Measurements from ENCODE around the gene TRNT1. TPM values are rescaled to one million over a fixed set of nuclear protein-coding genes. Genes with fewer than 3 reads are reported as not detected.

TRNT1 gene
- total and polyA plus RNA-seq, 2 experiments from 2014 or later = 33.9 to 36.4 TPM

DNA sequence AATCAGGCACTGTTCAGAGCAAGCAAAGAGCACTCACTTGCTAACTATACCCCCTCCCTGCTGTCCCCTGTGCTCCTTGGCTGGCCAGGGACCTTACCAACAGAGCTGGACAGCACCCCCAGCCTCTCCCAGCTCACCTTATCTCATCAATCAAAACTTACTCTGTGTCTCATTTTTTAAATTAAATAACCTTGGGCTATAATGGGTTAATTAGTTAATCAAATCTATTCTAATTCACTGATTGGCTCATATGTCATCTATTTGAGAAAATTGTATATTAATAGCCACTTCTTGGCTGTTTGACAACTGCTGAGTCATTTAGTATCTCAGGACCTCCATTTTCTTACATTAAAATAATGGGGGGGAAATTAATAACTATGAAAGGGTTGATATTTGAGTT lies 39.5 kb upstream of the TRNT1 start (continued):
- TF ChIP-seq CTCF (conservative IDR thresholded peaks at IDR 0.05; ENCODE audit: low read depth in 2 of 2) = no peak
- no peak for TF ChIP-seq EZH2phosphoT487 (IDR thresholded peaks at IDR 0.05; ENCODE audit: unreplicated experiment)
- TF ChIP-seq STAT1 (IDR thresholded peaks at IDR 0.05; ENCODE audit: unreplicated experiment) = no peak
- TF ChIP-seq JUNB (IDR thresholded peaks at IDR 0.05; ENCODE audit: unreplicated experiment) = no peak

DNA sequence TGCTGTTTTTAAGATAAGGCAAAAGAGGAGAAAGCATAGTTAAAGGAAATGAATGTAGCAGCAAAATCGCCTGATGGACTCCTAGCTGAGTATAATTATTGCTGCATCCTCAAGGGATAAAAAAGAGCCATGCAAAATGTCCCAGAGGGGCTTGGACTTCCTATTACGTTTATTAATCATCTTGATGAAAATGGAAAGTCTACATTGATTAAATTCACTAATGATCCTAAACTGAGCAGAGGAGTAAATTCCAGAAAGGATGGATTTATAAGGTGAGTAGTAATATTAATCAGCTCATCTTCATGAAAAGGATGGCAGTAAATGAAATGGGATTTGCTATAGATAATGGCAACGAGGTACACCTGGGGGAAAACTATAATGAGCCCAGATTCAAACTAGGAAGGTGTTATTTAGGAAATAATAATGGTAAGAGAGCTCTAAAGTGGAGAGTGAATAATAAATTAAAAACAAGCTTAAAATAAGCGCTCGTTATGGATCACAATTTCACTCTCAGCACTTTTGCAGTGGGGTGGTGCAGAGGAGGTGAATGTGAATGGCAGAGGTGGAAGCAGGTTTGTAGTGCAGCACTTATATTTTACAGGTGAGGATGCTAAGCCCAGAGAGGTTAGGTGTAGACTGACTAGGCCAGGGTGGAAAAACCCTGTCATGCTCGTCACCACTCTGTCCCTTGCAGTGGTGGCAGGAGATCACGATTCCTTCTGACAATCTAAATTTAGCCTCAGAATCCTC lies 38.8 kb upstream of the TRNT1 start:
- Histone ChIP-seq H2AFZ (peak overlapping the region; percentile 18; the same call in 1 of the 2 replicates), H4K20me1 (replicated peaks; ENCODE audit: insufficient read depth) (no peaks in the 10 kb centered on the region), H3K27me3 (ENCODE audit: insufficient read depth) (no peaks in the 10 kb centered on the region), H3K36me3 (ENCODE audit: insufficient read depth) (no peaks in the 10 kb centered on the region), H3F3A (replicated peaks; ENCODE audit: low read depth) (no peaks in the 10 kb centered on the region), H3K27ac (ENCODE audit: low read depth) (no peak overlapping the region), H3K9me2 (ENCODE audit: insufficient read depth) (0 out of 2 replicates have a peak, but pooled peaks cover 3% of the 10 kb centered on the region), H3K79me2 (replicated peaks; ENCODE audit: insufficient read depth) (no peaks in the 10 kb centered on the region), H3K4me1 (ENCODE audit: insufficient read depth) (peaks cover 2% of the 10 kb centered on the region), H3K4me3 (no peak overlapping the region), H3K4me2 (no peak overlapping the region)
- Mint-ChIP-seq H3K4me3 (no peak overlapping the region), H3K36me3 (ENCODE audit: low read depth) (peaks cover 42% of the 10 kb centered on the region), H3K27me3 (ENCODE audit: insufficient read depth, low read depth, poor library complexity) (no peaks in the 10 kb centered on the region), H3K9me3 (peaks cover 98% of the 10 kb centered on the region), H3K27ac (no peak overlapping the region), H3K4me1 (no peaks in the 10 kb centered on the region)
- TF ChIP-seq CTCF (conservative IDR thresholded peaks at IDR 0.05; ENCODE audit: low read depth in 2 of 2) (no peak), CREB1 (CRISPR knock-in tag; IDR thresholded peaks at IDR 0.05; ENCODE audit: low read depth) (no peak), ZNF331 (CRISPR knock-in tag; IDR thresholded peaks at IDR 0.05; ENCODE audit: low read depth) (no peak), STAT1 (IDR thresholded peaks at IDR 0.05; ENCODE audit: unreplicated experiment) (no peak), ZNF114 (CRISPR knock-in tag; IDR thresholded peaks at IDR 0.05) (no peak), POLR2AphosphoS5 (IDR thresholded peaks at IDR 0.05; ENCODE audit: low read depth) (no peak), NANOG (IDR thresholded peaks at IDR 0.05; ENCODE audit: borderline replicate concordance) (no peak), EZH2phosphoT487 (IDR thresholded peaks at IDR 0.05; ENCODE audit: unreplicated experiment) (no peak), JUNB (IDR thresholded peaks at IDR 0.05; ENCODE audit: unreplicated experiment) (no peak)
- TF ChIP-seq, protein P1, sequence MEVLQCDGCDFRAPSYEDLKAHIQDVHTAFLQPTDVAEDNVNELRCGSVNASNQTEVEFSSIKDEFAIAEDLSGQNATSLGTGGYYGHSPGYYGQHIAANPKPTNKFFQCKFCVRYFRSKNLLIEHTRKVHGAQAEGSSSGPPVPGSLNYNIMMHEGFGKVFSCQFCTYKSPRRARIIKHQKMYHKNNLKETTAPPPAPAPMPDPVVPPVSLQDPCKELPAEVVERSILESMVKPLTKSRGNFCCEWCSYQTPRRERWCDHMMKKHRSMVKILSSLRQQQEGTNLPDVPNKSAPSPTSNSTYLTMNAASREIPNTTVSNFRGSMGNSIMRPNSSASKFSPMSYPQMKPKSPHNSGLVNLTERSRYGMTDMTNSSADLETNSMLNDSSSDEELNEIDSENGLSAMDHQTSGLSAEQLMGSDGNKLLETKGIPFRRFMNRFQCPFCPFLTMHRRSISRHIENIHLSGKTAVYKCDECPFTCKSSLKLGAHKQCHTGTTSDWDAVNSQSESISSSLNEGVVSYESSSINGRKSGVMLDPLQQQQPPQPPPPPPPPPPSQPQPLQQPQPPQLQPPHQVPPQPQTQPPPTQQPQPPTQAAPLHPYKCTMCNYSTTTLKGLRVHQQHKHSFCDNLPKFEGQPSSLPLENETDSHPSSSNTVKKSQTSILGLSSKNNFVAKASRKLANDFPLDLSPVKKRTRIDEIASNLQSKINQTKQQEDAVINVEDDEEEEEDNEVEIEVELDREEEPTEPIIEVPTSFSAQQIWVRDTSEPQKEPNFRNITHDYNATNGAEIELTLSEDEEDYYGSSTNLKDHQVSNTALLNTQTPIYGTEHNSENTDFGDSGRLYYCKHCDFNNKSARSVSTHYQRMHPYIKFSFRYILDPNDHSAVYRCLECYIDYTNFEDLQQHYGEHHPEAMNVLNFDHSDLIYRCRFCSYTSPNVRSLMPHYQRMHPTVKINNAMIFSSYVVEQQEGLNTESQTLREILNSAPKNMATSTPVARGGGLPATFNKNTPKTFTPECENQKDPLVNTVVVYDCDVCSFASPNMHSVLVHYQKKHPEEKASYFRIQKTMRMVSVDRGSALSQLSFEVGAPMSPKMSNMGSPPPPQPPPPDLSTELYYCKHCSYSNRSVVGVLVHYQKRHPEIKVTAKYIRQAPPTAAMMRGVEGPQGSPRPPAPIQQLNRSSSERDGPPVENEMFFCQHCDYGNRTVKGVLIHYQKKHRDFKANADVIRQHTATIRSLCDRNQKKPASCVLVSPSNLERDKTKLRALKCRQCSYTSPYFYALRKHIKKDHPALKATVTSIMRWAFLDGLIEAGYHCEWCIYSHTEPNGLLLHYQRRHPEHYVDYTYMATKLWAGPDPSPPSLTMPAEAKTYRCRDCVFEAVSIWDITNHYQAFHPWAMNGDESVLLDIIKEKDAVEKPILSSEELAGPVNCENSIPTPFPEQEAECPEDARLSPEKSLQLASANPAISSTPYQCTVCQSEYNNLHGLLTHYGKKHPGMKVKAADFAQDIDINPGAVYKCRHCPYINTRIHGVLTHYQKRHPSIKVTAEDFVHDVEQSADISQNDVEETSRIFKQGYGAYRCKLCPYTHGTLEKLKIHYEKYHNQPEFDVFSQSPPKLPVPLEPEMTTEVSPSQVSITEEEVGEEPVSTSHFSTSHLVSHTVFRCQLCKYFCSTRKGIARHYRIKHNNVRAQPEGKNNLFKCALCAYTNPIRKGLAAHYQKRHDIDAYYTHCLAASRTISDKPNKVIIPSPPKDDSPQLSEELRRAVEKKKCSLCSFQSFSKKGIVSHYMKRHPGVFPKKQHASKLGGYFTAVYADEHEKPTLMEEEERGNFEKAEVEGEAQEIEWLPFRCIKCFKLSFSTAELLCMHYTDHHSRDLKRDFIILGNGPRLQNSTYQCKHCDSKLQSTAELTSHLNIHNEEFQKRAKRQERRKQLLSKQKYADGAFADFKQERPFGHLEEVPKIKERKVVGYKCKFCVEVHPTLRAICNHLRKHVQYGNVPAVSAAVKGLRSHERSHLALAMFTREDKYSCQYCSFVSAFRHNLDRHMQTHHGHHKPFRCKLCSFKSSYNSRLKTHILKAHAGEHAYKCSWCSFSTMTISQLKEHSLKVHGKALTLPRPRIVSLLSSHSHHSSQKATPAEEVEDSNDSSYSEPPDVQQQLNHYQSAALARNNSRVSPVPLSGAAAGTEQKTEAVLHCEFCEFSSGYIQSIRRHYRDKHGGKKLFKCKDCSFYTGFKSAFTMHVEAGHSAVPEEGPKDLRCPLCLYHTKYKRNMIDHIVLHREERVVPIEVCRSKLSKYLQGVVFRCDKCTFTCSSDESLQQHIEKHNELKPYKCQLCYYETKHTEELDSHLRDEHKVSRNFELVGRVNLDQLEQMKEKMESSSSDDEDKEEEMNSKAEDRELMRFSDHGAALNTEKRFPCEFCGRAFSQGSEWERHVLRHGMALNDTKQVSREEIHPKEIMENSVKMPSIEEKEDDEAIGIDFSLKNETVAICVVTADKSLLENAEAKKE (CRISPR knock-in tag; IDR thresholded peaks at IDR 0.05) = no peak
- no peak for DNase-seq (ENCODE audit: low spot score)
- ATAC-seq = no peak
